ENCODE measurements around the gene VDAC2. TPM values are rescaled to one million over a fixed set of nuclear protein-coding genes. Genes with fewer than 3 reads are reported as not detected.
A peak's percentile ranks its signal among the peaks of the same experiment; 100 is the strongest.

VDAC2 gene
- total RNA-seq, 1 experiment from 2014 or later: 341 TPM

DNA sequence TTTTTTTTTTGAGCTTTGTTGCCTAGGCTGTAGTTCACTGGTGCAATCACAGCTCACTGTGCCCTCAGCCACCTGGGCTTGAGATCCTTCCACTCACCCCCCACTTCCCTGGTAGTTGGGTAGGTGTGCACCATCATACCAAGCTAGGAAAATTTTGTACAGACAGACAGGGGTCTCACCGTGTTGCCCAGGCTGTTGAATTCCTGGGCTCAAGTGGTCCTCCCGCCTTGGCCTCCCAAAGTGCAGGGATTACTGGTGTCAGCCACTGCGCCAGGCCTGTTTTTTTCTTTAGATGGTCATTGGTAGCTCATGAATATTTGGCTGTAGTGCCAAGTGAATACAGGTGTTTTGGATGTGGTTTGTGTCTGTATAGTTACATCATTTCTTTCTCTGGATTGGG is 17.7 kb downstream of the VDAC2 start:
- no peak for DNase-seq (ENCODE audit: extremely low read depth, low read depth)

GRCh38 chr10:75228834-75229233 is 18.2 kb downstream of the VDAC2 start:
- DNase-seq (ENCODE audit: extremely low read depth, low read depth): no peak

GRCh38 chr10:75229971-75230370 is 19.4 kb downstream of the VDAC2 start:
- no peak for DNase-seq (ENCODE audit: extremely low read depth, low read depth)

DNA sequence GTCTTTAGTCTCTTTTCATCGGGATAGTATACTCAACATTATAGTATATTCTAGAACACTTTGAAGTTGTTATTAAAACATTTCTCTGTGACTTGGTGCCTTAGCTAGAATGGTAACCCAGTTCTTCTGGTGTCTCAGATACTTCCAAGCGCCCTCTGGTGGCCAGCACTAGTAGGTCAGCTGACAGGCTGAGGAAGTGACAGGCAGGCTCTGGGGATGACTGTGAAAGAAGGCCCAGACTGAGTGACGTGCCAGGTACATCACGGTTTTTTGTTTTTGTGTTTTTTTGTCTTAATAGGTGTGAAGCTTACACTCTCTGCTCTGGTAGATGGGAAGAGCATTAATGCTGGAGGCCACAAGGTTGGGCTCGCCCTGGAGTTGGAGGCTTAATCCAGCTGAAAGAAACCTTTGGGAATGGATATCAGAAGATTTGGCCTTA is 20.0 kb downstream of the VDAC2 start:
- DNase-seq (ENCODE audit: extremely low read depth, low read depth): peak; percentile 90

- no peak for DNase-seq (ENCODE audit: extremely low read depth, low read depth)
Observed at GRCh38 chr10:75231672-75232581, 21.3 kb downstream of the VDAC2 start.

DNA sequence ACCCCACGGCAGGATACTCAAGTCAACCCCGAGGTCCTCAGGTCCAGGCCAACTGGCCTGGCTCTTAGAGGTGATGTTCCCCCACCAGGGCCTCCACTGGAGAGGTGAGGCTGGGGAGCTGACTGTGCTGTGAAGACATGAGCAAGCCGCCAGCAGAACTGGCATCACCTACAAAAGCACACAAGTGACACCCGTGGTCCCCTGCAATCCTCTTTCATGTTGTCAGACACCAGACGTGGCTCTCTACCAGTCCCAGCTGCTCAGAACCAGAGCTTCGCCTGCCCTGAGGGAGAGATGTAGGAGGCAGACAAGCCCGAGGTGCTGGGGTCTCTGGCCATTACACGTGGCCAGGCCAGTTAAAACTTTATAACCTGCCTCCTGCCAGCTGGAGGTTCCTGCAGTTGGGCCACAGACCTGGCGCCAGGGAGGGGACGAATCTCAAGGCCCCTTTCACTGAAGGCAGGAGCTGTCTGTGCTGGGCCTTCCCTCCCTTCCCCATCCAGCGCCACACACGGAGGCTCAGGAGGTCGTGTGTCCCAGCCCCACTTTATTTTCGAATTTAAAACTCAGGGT is 22.9 kb downstream of the VDAC2 start:
- no peak for DNase-seq (ENCODE audit: extremely low read depth, low read depth)

GRCh38 chr10:75234017-75234682 is 23.6 kb downstream of the VDAC2 start:
- DNase-seq (ENCODE audit: extremely low read depth, low read depth): peak; percentile 94

- no peak for DNase-seq (ENCODE audit: extremely low read depth, low read depth)
Observed at GRCh38 chr10:75234683-75235374, 24.2 kb downstream of the VDAC2 start.

- DNase-seq (ENCODE audit: extremely low read depth, low read depth): peak; percentile 89
Observed at GRCh38 chr10:75235375-75236177, 25.0 kb downstream of the VDAC2 start, which contains the start of gene COMTD1. Gene COMTD1, minus strand, starts transcription at chr10:75235957. Its CDS starts 29 bp downstream, at chr10:75235928.

DNA sequence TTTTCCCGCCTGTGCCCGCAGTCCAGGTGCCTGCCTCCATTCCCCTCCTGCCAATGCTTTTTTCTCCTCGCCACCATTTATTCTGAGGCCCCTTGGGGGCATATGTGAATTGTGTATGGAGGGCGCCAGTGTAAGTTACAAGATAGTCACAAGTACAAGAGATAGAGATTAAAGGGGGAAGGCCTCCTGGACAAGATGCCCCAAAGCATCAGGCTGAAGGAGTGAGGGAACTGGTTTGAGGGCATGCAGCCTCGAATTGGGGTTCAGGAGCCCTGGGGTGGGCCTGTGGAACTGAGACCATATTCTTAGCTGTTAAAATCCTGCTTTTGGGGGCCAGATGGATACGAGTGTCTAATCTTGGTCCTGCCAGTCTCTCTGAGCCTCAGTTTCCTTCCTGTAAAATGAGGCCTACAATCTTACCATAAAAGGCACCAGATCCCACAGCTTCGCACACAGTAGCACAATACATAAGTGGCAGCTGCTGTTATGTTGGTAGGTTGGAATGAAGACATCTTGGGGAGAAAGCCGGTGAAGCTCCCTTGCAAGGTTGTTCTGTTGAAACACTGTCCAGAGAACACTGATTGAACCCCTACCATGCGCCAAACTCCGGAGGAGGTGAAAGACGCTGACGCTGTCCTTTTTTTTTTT is 25.7 kb downstream of the VDAC2 start:
- DNase-seq (ENCODE audit: extremely low read depth, low read depth): no peak

DNA sequence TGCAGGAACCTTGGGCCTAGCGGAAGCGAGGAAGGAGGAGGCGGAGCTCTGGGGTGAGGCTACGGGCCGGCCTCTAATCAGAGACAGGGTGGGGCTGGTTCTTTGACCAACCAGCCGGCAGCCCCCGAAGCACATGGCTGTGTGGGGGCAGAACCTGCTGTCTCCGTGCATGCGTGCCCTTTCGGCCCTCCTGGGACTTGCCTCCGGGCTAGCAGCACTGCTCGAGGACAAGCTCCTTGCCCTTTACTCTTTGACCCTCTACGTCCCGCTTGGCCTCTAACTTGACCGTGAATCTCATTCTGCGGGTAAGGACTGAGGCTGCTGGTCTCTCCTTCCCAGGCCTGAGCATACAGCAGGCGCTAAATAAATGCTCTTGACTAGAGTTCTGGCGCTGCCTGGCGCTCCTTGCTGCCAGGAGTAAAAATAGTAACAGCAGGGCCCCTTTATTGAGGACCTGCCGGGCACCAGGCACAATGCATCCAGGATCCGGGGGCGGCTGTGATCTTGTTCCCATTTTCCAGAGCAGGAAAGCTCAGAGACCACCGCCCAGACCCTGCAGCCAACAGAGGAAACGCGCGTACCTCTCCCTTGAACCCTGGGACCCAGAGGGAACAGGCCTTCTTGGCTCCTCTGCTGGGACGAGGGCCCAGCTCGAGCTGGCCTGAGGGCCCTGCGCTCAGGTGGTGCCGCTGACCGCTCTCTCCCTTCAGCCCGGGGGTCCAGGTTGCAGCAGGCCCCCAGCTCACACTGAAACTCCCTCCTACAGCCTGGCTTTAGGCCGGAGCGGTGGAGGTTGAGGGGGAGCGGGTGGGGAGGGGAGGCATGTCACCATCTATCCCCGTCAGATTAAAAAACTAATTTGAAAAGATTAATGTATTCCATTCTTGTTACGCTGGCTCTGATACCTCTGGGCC is 27.8 kb downstream of the VDAC2 start:
- no peak for DNase-seq (ENCODE audit: extremely low read depth, low read depth)

DNA sequence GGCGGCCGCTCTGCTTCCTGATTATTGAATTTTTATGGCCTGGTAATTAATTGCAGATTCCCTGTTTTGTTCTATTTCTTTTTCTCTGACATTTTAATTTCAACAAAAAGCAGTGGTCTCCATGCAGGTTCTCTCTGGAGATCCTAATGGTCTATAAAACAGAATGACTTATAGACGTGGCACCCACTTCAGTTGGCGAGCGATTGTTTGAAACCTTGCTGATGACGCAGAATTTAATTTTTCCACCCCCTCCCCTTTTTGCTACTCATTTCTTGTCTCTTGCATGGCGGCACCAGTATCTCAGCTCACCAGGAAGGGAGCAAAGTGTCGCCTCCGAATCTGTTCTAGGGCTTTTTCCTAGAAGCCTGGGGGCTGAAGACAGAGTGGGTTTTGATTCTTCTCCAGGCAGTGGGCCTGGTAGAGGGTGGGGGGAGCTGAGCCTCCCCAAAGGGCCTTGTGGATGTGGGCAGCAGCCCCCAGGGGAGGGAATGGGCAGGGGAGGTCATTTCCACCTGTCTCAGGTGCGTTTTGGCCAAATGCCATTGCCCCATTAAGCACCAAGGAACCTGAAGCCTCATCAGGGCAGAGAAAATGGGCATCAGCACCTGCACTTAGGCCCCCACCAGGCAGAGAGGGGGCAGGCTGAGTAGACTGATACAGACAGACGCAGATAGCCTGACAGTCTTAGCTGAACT is 28.6 kb downstream of the VDAC2 start:
- DNase-seq (ENCODE audit: extremely low read depth, low read depth): no peak

GRCh38 chr10:75240329-75241076 is 29.9 kb downstream of the VDAC2 start:
- no peak for DNase-seq (ENCODE audit: extremely low read depth, low read depth)

DNA sequence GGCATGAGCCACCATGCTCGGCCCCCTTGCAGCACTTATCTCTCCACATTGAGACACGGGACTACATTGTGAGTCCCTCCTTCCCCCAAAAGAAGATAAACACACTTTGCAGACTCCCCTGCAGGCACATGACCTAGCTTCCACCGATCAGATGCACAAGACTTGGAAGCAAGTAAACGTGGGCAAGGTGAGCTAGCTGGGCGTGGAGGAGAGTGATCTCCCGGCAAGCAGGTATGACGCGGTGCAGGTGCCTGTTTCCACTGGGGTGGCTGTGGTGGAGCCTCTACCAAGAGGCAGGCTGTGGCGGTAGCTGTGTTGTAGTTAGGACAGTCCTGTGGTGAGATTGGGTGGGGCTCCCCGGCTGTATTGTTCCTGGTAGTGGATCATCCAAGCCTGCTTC is 32.8 kb downstream of the VDAC2 start:
- DNase-seq (ENCODE audit: extremely low read depth, low read depth): no peak

GRCh38 chr10:75244487-75245353 is 34.1 kb downstream of the VDAC2 start:
- DNase-seq (ENCODE audit: extremely low read depth, low read depth): no peak

Data from NCI-H460 (cell line).